K562 (cell line): ENCODE measurements around the gene BAG2. TPM values are rescaled to one million over a fixed set of nuclear protein-coding genes. Genes with fewer than 3 reads are reported as not detected.
A peak's percentile ranks its signal among the peaks of the same experiment; 100 is the strongest.

Experiments used
- ATAC-seq: fragments of 200-7000 bp; cut with Tn5 transposase; 3 replicates; pipeline ENCODE4 v1.9.1; 2020; ENCODE audit warnings: moderate library complexity
- BruUV-seq: library from RNA; stranded (reverse); fragments of 400-500 nt; replicated peaks from 2 replicates; lab custom pipeline; 2021; lab: Mats Ljungman, UMichigan
- CTCF ChIA-PET: fragments of 300-600 bp; formaldehyde crosslinking; extraction: SDS; loops from one replicate; lab custom pipeline; 2021; ENCODE audit warnings: low intra/inter-chr PET ratio; lab: Yijun Ruan, JAX
- POLR2A ChIA-PET: fragments of 300-600, 350-650 bp; sonication (Branson Sonifier 250); formaldehyde crosslinking; extraction: SDS; loops from one replicate; lab custom pipeline; 2021; ENCODE audit warnings: antibody characterized with exemption, inconsistent platforms; lab: Yijun Ruan, JAX
- DNase-seq, 4 experiments: peaks; one replicate each; pipeline versions ENCODE4 v3.0.0 to v3.0.0-alpha.2; 2011 to 2018; ENCODE audit warnings: low spot score in 3 of 4, mixed read lengths in 3 of 4; ENCODE audit errors: extremely low read depth in 1 of 4
- FAIRE-seq: peaks from 2 replicates; lab custom pipeline; 2011; peaks lifted over from hg19 to GRCh38; lab: Jason Lieb, UNC
- H2AFZ ChIP-seq: 2 replicates; pipeline ENCODE4 v1.6.0; 2011; ENCODE audit warnings: low read depth, low read length, control low read depth, inconsistent platforms
- H3K27ac ChIP-seq: fragments of 200-600 bp; 3 replicates; pipeline ENCODE4 v1.8.0; 2011; ENCODE audit warnings: low read depth, mild to moderate bottlenecking, control low read depth, inconsistent platforms, low read length, moderate library complexity, mixed read lengths; ENCODE audit errors: extremely low read depth
- H3K27me3 ChIP-seq, 2 experiments: fragments of 300-600 bp in 1 of 2; 2 replicates in 1 of 2; 3 replicates in 1 of 2; pipeline versions ENCODE4 v1.6.0 to v1.8.0; 2011; ENCODE audit warnings: inconsistent platforms in 2 of 2, low read length in 2 of 2, mild to moderate bottlenecking in 1 of 2, mixed read lengths in 1 of 2, moderate library complexity in 1 of 2; ENCODE audit not compliant: control insufficient read depth in 2 of 2, insufficient read depth in 2 of 2
- H3K36me3 ChIP-seq: fragments of 300-600 bp; 3 replicates; pipeline ENCODE4 v1.8.0; 2011; ENCODE audit warnings: mild to moderate bottlenecking, low read length, inconsistent platforms; ENCODE audit not compliant: control insufficient read depth, insufficient read depth
- H3K4me1 ChIP-seq, 2 experiments: fragments of 200-600 bp in 1 of 2; replicated peaks in 1 of 2; 2 replicates in 1 of 2; 3 replicates in 1 of 2; pipeline versions ENCODE4 v1.5.1 to v1.8.0; 2011; ENCODE audit warnings: inconsistent platforms in 2 of 2, low read length in 2 of 2, mild to moderate bottlenecking in 1 of 2, mixed read lengths in 1 of 2, moderate library complexity in 1 of 2; ENCODE audit not compliant: control insufficient read depth in 2 of 2, insufficient read depth in 2 of 2
- H3K4me2 ChIP-seq: 2 replicates; pipeline ENCODE4 v1.6.1; 2011; ENCODE audit warnings: low read length, control low read depth, inconsistent platforms, mixed read lengths; ENCODE audit not compliant: insufficient read depth
- H3K4me3 ChIP-seq: fragments of 200-600 bp; sonication (generic), shearing (Covaris generic); 2 replicates; pipeline ENCODE4 v1.5.1; 2016; ENCODE audit warnings: control low read depth, inconsistent platforms
- H3K79me2 ChIP-seq: fragments of 200-600 bp; 3 replicates; pipeline ENCODE4 v1.8.0; 2011; ENCODE audit warnings: low read length, inconsistent platforms; ENCODE audit not compliant: control insufficient read depth, insufficient read depth
- H3K9ac ChIP-seq, 2 experiments: 2 replicates each; pipeline versions ENCODE4 v1.6.0 to v1.6.1; 2011; ENCODE audit warnings: low read depth in 2 of 2, low read length in 2 of 2, control low read depth in 1 of 2, inconsistent platforms in 1 of 2, mild to moderate bottlenecking in 1 of 2, mixed read lengths in 1 of 2; ENCODE audit not compliant: insufficient read depth in 1 of 2
- H3K9me1 ChIP-seq: one replicate; pipeline ENCODE4 v1.6.0; 2011; ENCODE audit warnings: inconsistent platforms, mild to moderate bottlenecking, low read length, moderate library complexity; ENCODE audit not compliant: control insufficient read depth, insufficient read depth
- H3K9me3 ChIP-seq: replicated peaks from 2 replicates; pipeline ENCODE4 v1.5.1; 2011; ENCODE audit warnings: low read depth, low read length, inconsistent platforms; ENCODE audit not compliant: control insufficient read depth, insufficient read depth
- H4K20me1 ChIP-seq: replicated peaks from 2 replicates; pipeline ENCODE4 v1.6.1; 2011; ENCODE audit warnings: low read length, inconsistent platforms, mixed read lengths; ENCODE audit not compliant: control insufficient read depth, insufficient read depth
- C11orf30 ChIP-seq: fragments of 450-650 bp; IDR thresholded peaks from 2 replicates; pipeline ENCODE4 v1.6.1; 2016; ENCODE audit warnings: low read depth, mild to moderate bottlenecking
- CTBP1 ChIP-seq: fragments of 450-650 bp; IDR thresholded peaks from 2 replicates; pipeline ENCODE4 v1.6.1; 2016; ENCODE audit warnings: borderline replicate concordance
- EHMT2 ChIP-seq: fragments of 450-650 bp; IDR thresholded peaks from 2 replicates; pipeline ENCODE4 v1.6.1; 2018; ENCODE audit warnings: antibody characterized with exemption
- HNRNPUL1 ChIP-seq: fragments of 200-400 bp; formaldehyde crosslinking; IDR thresholded peaks from 2 replicates; pipeline ENCODE4 v1.6.1; 2017; ENCODE audit warnings: low read length
- MAFF ChIP-seq: IDR thresholded peaks from 2 replicates; pipeline ENCODE4 v1.6.1; 2012; ENCODE audit warnings: low read length, improper control_type of control experiment
- MAFG ChIP-seq: fragments of 450-650 bp; conservative IDR thresholded peaks from 2 replicates; pipeline ENCODE4 v1.6.1; 2016; ENCODE audit warnings: missing genetic modification characterization, missing compliant biosample characterization
- MAFK ChIP-seq: IDR thresholded peaks from 2 replicates; pipeline ENCODE4 v1.6.1; 2011; ENCODE audit warnings: low read length, improper control_type of control experiment
- NFE2 ChIP-seq: IDR thresholded peaks from 2 replicates; pipeline ENCODE4 v1.6.1; 2014; ENCODE audit warnings: antibody characterized with exemption, low read depth
- NFE2L1 ChIP-seq: fragments of 450-650 bp; IDR thresholded peaks from 2 replicates; pipeline ENCODE4 v1.6.1; 2016; ENCODE audit warnings: missing genetic modification characterization, low read depth, mild to moderate bottlenecking, missing compliant biosample characterization, moderate library complexity, borderline replicate concordance
- SMARCA4 ChIP-seq: fragments of 450-650 bp; IDR thresholded peaks from 2 replicates; pipeline ENCODE4 v1.6.1; 2016
- SRF ChIP-seq, 2 experiments: fragments of 250-450, 450-650 bp in 1 of 2; sonication (Bioruptor Pico) in 1 of 2; sonication (generic) in 1 of 2; formaldehyde crosslinking; IDR thresholded peaks; 2 replicates each; pipeline versions ENCODE4 v1.5.0 to v1.5.1; 2020 to 2022; ENCODE audit warnings: mild to moderate bottlenecking in 1 of 2, missing genetic modification reagents in 1 of 2
- ZNF316 ChIP-seq: fragments of 450-650 bp; IDR thresholded peaks from 2 replicates; pipeline ENCODE4 v1.6.1; 2016
- WGBS: fragments of 100-300 bp; shearing (Covaris generic); methylation state at CpG from one replicate; pipeline ENCODE4 v1.1.6; 2016; ENCODE audit warnings: low coverage, mixed read lengths; ENCODE audit not compliant: insufficient coverage; ENCODE audit errors: missing lambda C conversion rate; 5-methylcytosine and 5-hydroxymethylcytosine counted together
- in situ Hi-C: fragments of 300-500 bp; cut with MboI; formaldehyde crosslinking; loops from 4 replicates; pipeline ENCODE4 v1.15.0; 2018; ENCODE audit warnings: inconsistent platforms, mixed read lengths
- intact Hi-C: fragments of 100-400 bp; cut with micrococcal nuclease; formaldehyde crosslinking; loops from 2 replicates; pipeline ENCODE4 v1.14.2; 2022
- polyA plus RNA-seq, 8 experiments: library from polyadenylated mRNA; depleted of rRNA in 4 of 8; stranded (reverse) in 5 of 8; unstranded in 3 of 8; fragments of >200 nt; fragmentation: Nextera tagmentation in 2 of 8; fragmentation: Illumina TruSeq in 1 of 8; extraction: Ambion mirVana in 2 of 8; extraction: Trizol in 1 of 8; gene quantifications; 2 replicates each; pipeline versions ENCODE4 v1.2.1 to v1.2.3, GENCODE V29; 2011 to 2014; ENCODE audit warnings: inconsistent platforms in 1 of 8, missing spikeins in 1 of 8
- total RNA-seq, 7 experiments: library from RNA; depleted of rRNA in 6 of 7; stranded (reverse); fragments of >200 nt in 6 of 7; fragmentation: Illumina TruSeq in 2 of 7; extraction: Trizol in 2 of 7; gene quantifications; 2 replicates each; pipeline versions ENCODE4 v1.2.1 to v1.2.3, GENCODE V29; 2011 to 2021; ENCODE audit warnings: low replicate concordance in 1 of 7

Gene BAG2
- total and polyA plus RNA-seq, 9 of the 15 experiments (the other 6 are each of a cell fraction or from before 2014, with no cell fraction given): 12.8 to 20.7 (median 17.6) TPM

GRCh38 chr6:57210060-57210459 is 37.9 kb downstream of the BAG2 start:
- POLR2A ChIA-PET: no interaction called here
- Histone ChIP-seq H3K36me3 (peaks cover 19% of the 10 kb centered on the region), H3K4me2 (no peak overlapping the region), H3K9ac (no peak overlapping the region), H3K4me1 (peaks cover 3 to 19% of the 10 kb centered on the region in 2 experiments; a peak in 3 of 5 replicates), H3K27me3 (no peaks in the 10 kb centered on the region), H3K79me2 (peaks cover 77% of the 10 kb centered on the region), H3K9me1 (no peaks in the 10 kb centered on the region), H3K9me3 (no peaks in the 10 kb centered on the region), H3K27ac (no peak overlapping the region), H4K20me1 (no peaks in the 10 kb centered on the region), H3K4me3 (no peak overlapping the region), H2AFZ (no peak overlapping the region)
- intact Hi-C loops: no loop called here
- TF ChIP-seq CTBP1: no peak
- peak; percentile 74 for TF ChIP-seq ZNF316
- TF ChIP-seq SMARCA4: 0 out of 2 replicates have a peak, but pooled peaks have one; percentile 13
- peak; percentile 70 for TF ChIP-seq MAFG (tag)
- TF ChIP-seq EHMT2: peak; percentile 68; the same call in 1 of the 2 replicates
- TF ChIP-seq MAFF: peak; percentile 28; the same call in 1 of the 2 replicates
- TF ChIP-seq HNRNPUL1: no peak
- no peak for TF ChIP-seq SRF (CRISPR knock-in tag; IDR thresholded peaks at IDR 0.05)
- peak; percentile 15; the same call in 1 of the 2 replicates for TF ChIP-seq MAFK
- 0 out of 2 replicates have a peak, but pooled peaks have one; percentile 28 for TF ChIP-seq NFE2L1 (tag)
- TF ChIP-seq C11orf30: peak; percentile 58; the same call in 1 of the 2 replicates
- peak; percentile 66 for TF ChIP-seq NFE2
- FAIRE-seq (no peak), DNase-seq (no peak), ATAC-seq (no peak)
- in situ Hi-C loops: no loop called here
- CTCF ChIA-PET: no interaction called here
- WGBS: 71% methylated on average over 5 of the region's 5 CpGs
- BruUV-seq: no TSS peak
